Stimulated activated memory B cell treated with anti-CD40 and anti-IgM and Interleukin-4, amounts not matched to agents 10 μg/mL and 1 μg/mL and 100 μg/mL, for 72 hours (primary cell): Measurements from ENCODE around the gene POLH.
A peak's percentile ranks its signal among the peaks of the same experiment; 100 is the strongest.
"Not testable (repeated sequence)": the region's sequence is repeated elsewhere in the genome, so short reads cannot be mapped to it uniquely, and the experiment has no call there.

Experiments
- ATAC-seq: fragments of 150-1000 bp; cut with Tn5 transposase; 2 replicates; pipeline ENCODE4 v1.10.0; 2021
- H3K27ac Mint-ChIP-seq: one replicate; pipeline ENCODE4 v1.8.0; 2022; ENCODE audit warnings: mild to moderate bottlenecking, mixed read lengths
- H3K27me3 Mint-ChIP-seq: one replicate; pipeline ENCODE4 v1.8.0; 2022; ENCODE audit warnings: mixed read lengths
- H3K36me3 Mint-ChIP-seq: one replicate; pipeline ENCODE4 v1.8.0; 2022; ENCODE audit warnings: mixed read lengths
- H3K4me1 Mint-ChIP-seq: one replicate; pipeline ENCODE4 v1.8.0; 2022; ENCODE audit warnings: mixed read lengths
- H3K4me3 Mint-ChIP-seq: one replicate; pipeline ENCODE4 v1.8.0; 2022; ENCODE audit warnings: mild to moderate bottlenecking, moderate library complexity, mixed read lengths
- H3K9me3 Mint-ChIP-seq: one replicate; pipeline ENCODE4 v1.8.0; 2022; ENCODE audit warnings: mixed read lengths

The POLH gene

GRCh38 chr6:43575772-43576551, at the start of gene POLH, which contains the start of gene XPO5:
Gene POLH, plus strand, starts transcription at chr6:43576185. Its CDS starts 6,135 bp downstream, at chr6:43582320.
Gene XPO5, minus strand, starts transcription at chr6:43576038. Its CDS starts 174 bp downstream, at chr6:43575864.
- ATAC-seq = peak; percentile 98
- Mint-ChIP-seq H3K4me3 (peak within 1 kb of the TSS; percentile 94), H3K36me3 (peaks cover 12% of the 10 kb centered on the region), H3K9me3 (no peaks in the 10 kb centered on the region), H3K4me1 (peaks cover 39% of the 10 kb centered on the region), H3K27ac (peak within 1 kb of the TSS; percentile 69), H3K27me3 (no peaks in the 10 kb centered on the region)

GRCh38 chr6:43532201-43532600, 43.8 kb upstream of the POLH start:
- no peak for ATAC-seq
- no peaks in the 10 kb centered on the region for H3K4me1 Mint-ChIP-seq
- H3K36me3 Mint-ChIP-seq = peaks cover 45% of the 10 kb centered on the region
- no peak overlapping the region for H3K4me3 Mint-ChIP-seq
- H3K9me3 Mint-ChIP-seq = no peaks in the 10 kb centered on the region
- H3K27ac Mint-ChIP-seq = no peak overlapping the region
- no peaks in the 10 kb centered on the region for H3K27me3 Mint-ChIP-seq

- not testable (repeated sequence) for H3K4me1 Mint-ChIP-seq, H3K27ac Mint-ChIP-seq, ATAC-seq, H3K27me3 Mint-ChIP-seq, H3K9me3 Mint-ChIP-seq, H3K4me3 Mint-ChIP-seq
- H3K36me3 Mint-ChIP-seq = peaks cover 34% of the 10 kb centered on the region
Measured at GRCh38 chr6:43538986-43539385, 37.0 kb upstream of the POLH start.

- not testable (repeated sequence) for ATAC-seq, H3K4me3 Mint-ChIP-seq, H3K27ac Mint-ChIP-seq, H3K9me3 Mint-ChIP-seq, H3K4me1 Mint-ChIP-seq, H3K27me3 Mint-ChIP-seq
- peaks cover 34% of the 10 kb centered on the region for H3K36me3 Mint-ChIP-seq
Measured at GRCh38 chr6:43539409-43539808, 36.6 kb upstream of the POLH start.

GRCh38 chr6:43540507-43540906, 35.5 kb upstream of the POLH start:
- H3K4me3 Mint-ChIP-seq = no peak overlapping the region
- H3K36me3 Mint-ChIP-seq = peaks cover 37% of the 10 kb centered on the region
- no peaks in the 10 kb centered on the region for H3K9me3 Mint-ChIP-seq
- H3K27ac Mint-ChIP-seq = no peak overlapping the region
- no peaks in the 10 kb centered on the region for H3K27me3 Mint-ChIP-seq
- no peak for ATAC-seq
- no peaks in the 10 kb centered on the region for H3K4me1 Mint-ChIP-seq

GRCh38 chr6:43541774-43542471, 34.1 kb upstream of the POLH start:
- H3K4me3 Mint-ChIP-seq = no peak overlapping the region
- no peaks in the 10 kb centered on the region for H3K9me3 Mint-ChIP-seq
- ATAC-seq = peak; percentile 39
- peaks cover 51% of the 10 kb centered on the region for H3K36me3 Mint-ChIP-seq
- H3K27me3 Mint-ChIP-seq = no peaks in the 10 kb centered on the region
- peak overlapping the region; percentile 51 for H3K27ac Mint-ChIP-seq
- no peaks in the 10 kb centered on the region for H3K4me1 Mint-ChIP-seq

GRCh38 chr6:43544461-43544860, 31.5 kb upstream of the POLH start:
- Mint-ChIP-seq H3K27ac (no peak overlapping the region), H3K4me3 (no peak overlapping the region)

GRCh38 chr6:43547222-43547621, 28.8 kb upstream of the POLH start:
- H3K9me3 Mint-ChIP-seq = no peaks in the 10 kb centered on the region
- no peak overlapping the region for H3K27ac Mint-ChIP-seq
- ATAC-seq = no peak
- H3K36me3 Mint-ChIP-seq = peaks cover 57% of the 10 kb centered on the region
- H3K27me3 Mint-ChIP-seq = no peaks in the 10 kb centered on the region
- H3K4me1 Mint-ChIP-seq = no peaks in the 10 kb centered on the region
- no peak overlapping the region for H3K4me3 Mint-ChIP-seq

More at GRCh38 chr6:43544461-43544860, 31.5 kb upstream of the POLH start:
- ATAC-seq = no peak
- Mint-ChIP-seq H3K9me3 (no peaks in the 10 kb centered on the region), H3K36me3 (peaks cover 55% of the 10 kb centered on the region), H3K27me3 (no peaks in the 10 kb centered on the region), H3K4me1 (no peaks in the 10 kb centered on the region)

GRCh38 chr6:43557620-43558019, 18.4 kb upstream of the POLH start:
- not testable (repeated sequence) for H3K9me3 Mint-ChIP-seq, H3K4me1 Mint-ChIP-seq, ATAC-seq, H3K4me3 Mint-ChIP-seq, H3K27me3 Mint-ChIP-seq, H3K27ac Mint-ChIP-seq
- peaks cover 68% of the 10 kb centered on the region for H3K36me3 Mint-ChIP-seq

- no peak overlapping the region for H3K27ac Mint-ChIP-seq
- no peak for ATAC-seq
- peaks cover 55% of the 10 kb centered on the region for H3K36me3 Mint-ChIP-seq
- H3K4me1 Mint-ChIP-seq = no peaks in the 10 kb centered on the region
- no peaks in the 10 kb centered on the region for H3K27me3 Mint-ChIP-seq
- H3K9me3 Mint-ChIP-seq = no peaks in the 10 kb centered on the region
- H3K4me3 Mint-ChIP-seq = no peak overlapping the region
Measured at GRCh38 chr6:43559328-43559727, 16.7 kb upstream of the POLH start.

GRCh38 chr6:43570876-43571441, 5.0 kb upstream of the POLH start:
- Mint-ChIP-seq H3K9me3 (no peaks in the 10 kb centered on the region), H3K4me1 (peaks cover 9% of the 10 kb centered on the region), H3K4me3 (no peak overlapping the region), H3K36me3 (peaks cover 26% of the 10 kb centered on the region), H3K27ac (no peak overlapping the region), H3K27me3 (no peaks in the 10 kb centered on the region)
- no peak for ATAC-seq

GRCh38 chr6:43572015-43572414, 4.0 kb upstream of the POLH start:
- ATAC-seq = no peak
- Mint-ChIP-seq H3K27ac (no peak overlapping the region), H3K36me3 (peaks cover 26% of the 10 kb centered on the region), H3K9me3 (no peaks in the 10 kb centered on the region), H3K27me3 (no peaks in the 10 kb centered on the region), H3K4me1 (peaks cover 14% of the 10 kb centered on the region), H3K4me3 (no peak overlapping the region)

- H3K4me1 Mint-ChIP-seq = peaks cover 39% of the 10 kb centered on the region
- ATAC-seq = no peak
- H3K36me3 Mint-ChIP-seq = peaks cover 14% of the 10 kb centered on the region
- H3K4me3 Mint-ChIP-seq = peak overlapping the region; percentile 94
- no peaks in the 10 kb centered on the region for H3K27me3 Mint-ChIP-seq
- no peaks in the 10 kb centered on the region for H3K9me3 Mint-ChIP-seq
- peak overlapping the region; percentile 69 for H3K27ac Mint-ChIP-seq
Measured at GRCh38 chr6:43575105-43575771, 747 bp upstream of the POLH start.

GRCh38 chr6:43578748-43579147, 2.8 kb downstream of the POLH start:
- H3K27me3 Mint-ChIP-seq = no peaks in the 10 kb centered on the region
- no peak for ATAC-seq
- H3K27ac Mint-ChIP-seq = peak overlapping the region; percentile 69
- H3K9me3 Mint-ChIP-seq = no peaks in the 10 kb centered on the region
- H3K4me1 Mint-ChIP-seq = peaks cover 42% of the 10 kb centered on the region
- H3K4me3 Mint-ChIP-seq = peak overlapping the region; percentile 30
- H3K36me3 Mint-ChIP-seq = peaks cover 4% of the 10 kb centered on the region

GRCh38 chr6:43579171-43579570, 3.2 kb downstream of the POLH start:
- Mint-ChIP-seq H3K36me3 (peaks cover 8% of the 10 kb centered on the region), H3K27me3 (no peaks in the 10 kb centered on the region), H3K4me1 (peaks cover 44% of the 10 kb centered on the region), H3K9me3 (no peaks in the 10 kb centered on the region), H3K27ac (peak overlapping the region; percentile 69), H3K4me3 (peak overlapping the region; percentile 30)
- ATAC-seq = no peak
